ENCODE data around the gene NCAM1.

DNA sequence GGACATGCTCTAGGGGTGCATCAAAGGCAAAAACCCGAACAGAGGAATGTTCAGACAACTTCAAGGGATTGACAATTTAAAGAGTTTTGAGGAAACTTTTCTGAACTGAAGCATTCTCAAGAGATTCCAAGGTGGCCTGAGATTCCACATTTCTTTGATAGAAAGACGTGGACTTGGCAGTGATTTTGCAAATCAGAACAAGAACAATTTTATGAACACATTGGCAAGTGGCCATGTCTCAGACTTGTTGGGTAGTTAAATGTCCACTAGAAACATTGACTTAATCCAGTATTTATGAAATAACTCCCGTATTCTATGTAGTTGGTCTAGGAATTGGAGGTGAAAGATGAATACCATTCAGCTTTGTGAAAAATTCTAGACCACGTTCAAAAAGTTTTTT, 13.8 kb downstream of the NCAM1 start:
- TF ChIP-seq, protein P1, sequence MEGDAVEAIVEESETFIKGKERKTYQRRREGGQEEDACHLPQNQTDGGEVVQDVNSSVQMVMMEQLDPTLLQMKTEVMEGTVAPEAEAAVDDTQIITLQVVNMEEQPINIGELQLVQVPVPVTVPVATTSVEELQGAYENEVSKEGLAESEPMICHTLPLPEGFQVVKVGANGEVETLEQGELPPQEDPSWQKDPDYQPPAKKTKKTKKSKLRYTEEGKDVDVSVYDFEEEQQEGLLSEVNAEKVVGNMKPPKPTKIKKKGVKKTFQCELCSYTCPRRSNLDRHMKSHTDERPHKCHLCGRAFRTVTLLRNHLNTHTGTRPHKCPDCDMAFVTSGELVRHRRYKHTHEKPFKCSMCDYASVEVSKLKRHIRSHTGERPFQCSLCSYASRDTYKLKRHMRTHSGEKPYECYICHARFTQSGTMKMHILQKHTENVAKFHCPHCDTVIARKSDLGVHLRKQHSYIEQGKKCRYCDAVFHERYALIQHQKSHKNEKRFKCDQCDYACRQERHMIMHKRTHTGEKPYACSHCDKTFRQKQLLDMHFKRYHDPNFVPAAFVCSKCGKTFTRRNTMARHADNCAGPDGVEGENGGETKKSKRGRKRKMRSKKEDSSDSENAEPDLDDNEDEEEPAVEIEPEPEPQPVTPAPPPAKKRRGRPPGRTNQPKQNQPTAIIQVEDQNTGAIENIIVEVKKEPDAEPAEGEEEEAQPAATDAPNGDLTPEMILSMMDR (IDR thresholded peaks at IDR 0.05) = no peak
- no peak for TF ChIP-seq POLR2A (IDR thresholded peaks at IDR 0.05)
